Subcutaneous abdominal adipose tissue (tissue), 5 donors: ENCODE measurements around the gene NUP50.

ENCODE experiments used
- H3K27ac ChIP-seq: one replicate; pipeline ENCODE4 v1.7.0; 2013; ENCODE audit warnings: low read depth, mild to moderate bottlenecking, inconsistent platforms, low read length, moderate library complexity
- H3K27me3 ChIP-seq, 5 donors: one replicate each; pipeline ENCODE4 v1.7.0; 2013; ENCODE audit warnings: low read length in 5 of 5, inconsistent platforms in 1 of 5; ENCODE audit not compliant: control insufficient read depth in 5 of 5, insufficient read depth in 4 of 5
- H3K36me3 ChIP-seq, 5 donors: one replicate each; pipeline ENCODE4 v1.7.0; 2013; ENCODE audit warnings: low read length in 5 of 5; ENCODE audit not compliant: control insufficient read depth in 5 of 5, insufficient read depth in 5 of 5
- H3K4me1 ChIP-seq, 5 donors: one replicate each; pipeline ENCODE4 v1.7.0; 2013; ENCODE audit warnings: low read length in 5 of 5, mild to moderate bottlenecking in 3 of 5, moderate library complexity in 1 of 5; ENCODE audit not compliant: control insufficient read depth in 5 of 5, insufficient read depth in 5 of 5
- H3K4me3 ChIP-seq, 5 donors: one replicate each; pipeline ENCODE4 v1.7.0; 2013; ENCODE audit warnings: low read length in 5 of 5, low read depth in 1 of 5
- H3K9ac ChIP-seq, 5 donors: one replicate each; pipeline ENCODE4 v1.7.0; 2013; ENCODE audit warnings: low read length in 5 of 5, mild to moderate bottlenecking in 4 of 5, moderate library complexity in 3 of 5
- H3K9me3 ChIP-seq, 5 donors: one replicate each; pipeline ENCODE4 v1.7.0; 2013; ENCODE audit warnings: low read length in 5 of 5; ENCODE audit not compliant: control insufficient read depth in 5 of 5
- donor health status: healthy.
- donor health status: healthy.
- donor health status: healthy.
- donor health status: healthy.
- donor health status: healthy.

NUP50 gene

DNA sequence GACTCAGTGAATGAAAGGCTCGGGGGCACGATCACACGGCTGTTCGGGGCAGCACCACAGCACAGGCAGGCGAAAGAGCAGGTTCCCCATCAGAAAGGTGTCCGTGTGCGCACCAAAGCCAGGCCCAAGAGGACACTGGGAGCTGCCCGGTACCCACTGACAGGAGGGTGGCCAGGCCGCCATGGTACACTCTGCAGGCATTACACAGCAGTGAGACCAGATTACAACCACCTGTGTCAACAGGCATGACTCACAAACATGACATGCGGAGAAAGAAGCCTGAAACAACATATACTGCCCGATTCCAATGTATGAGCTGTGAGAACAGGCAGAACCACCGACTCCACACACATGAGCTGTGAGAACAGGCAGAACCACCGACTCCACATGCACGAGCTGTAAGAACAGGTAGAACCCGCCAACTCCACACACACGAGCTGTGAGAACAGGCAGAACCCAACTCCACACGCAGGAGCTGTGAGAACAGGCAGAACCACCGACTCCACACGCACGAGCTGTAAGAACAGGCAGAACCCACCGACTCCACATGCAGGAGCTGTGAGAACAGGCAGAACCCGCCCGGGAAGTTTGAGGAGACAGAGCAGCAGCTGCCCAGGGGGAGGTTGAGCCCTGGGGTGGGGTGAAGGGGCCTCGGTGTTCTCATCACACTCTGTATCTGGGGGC is 44.4 kb downstream of the NUP50 start:
- Histone ChIP-seq H3K9ac (no peak overlapping the region), H3K9me3 (no peaks in the 10 kb centered on the region), H3K4me1 (peaks cover 3 to 40% (median 35%) of the 10 kb centered on the region in 5 donors), H3K27me3 (peaks cover 0 to 20% (median 0%) of the 10 kb centered on the region in 5 donors), H3K27ac (no peak overlapping the region), H3K4me3 (no peak overlapping the region), H3K36me3 (peaks cover 0 to 52% (median 28%) of the 10 kb centered on the region in 5 donors)

DNA sequence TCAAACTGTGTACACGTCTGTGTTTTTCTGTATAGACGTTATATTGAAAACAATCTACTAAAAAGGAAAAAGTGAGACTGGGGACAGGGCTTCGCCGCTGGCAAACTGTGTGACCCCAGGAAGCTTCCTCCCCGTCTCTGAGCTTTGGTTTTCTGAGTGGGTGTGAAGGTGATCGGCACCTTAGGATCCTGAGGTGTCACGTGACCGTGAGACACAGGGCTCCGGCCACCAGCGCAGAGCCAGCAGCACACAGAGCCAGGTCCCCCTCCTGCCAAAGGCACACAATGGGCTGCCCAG is 44.9 kb downstream of the NUP50 start:
- Histone ChIP-seq H3K27ac (no peak overlapping the region), H3K4me3 (no peak overlapping the region)

DNA sequence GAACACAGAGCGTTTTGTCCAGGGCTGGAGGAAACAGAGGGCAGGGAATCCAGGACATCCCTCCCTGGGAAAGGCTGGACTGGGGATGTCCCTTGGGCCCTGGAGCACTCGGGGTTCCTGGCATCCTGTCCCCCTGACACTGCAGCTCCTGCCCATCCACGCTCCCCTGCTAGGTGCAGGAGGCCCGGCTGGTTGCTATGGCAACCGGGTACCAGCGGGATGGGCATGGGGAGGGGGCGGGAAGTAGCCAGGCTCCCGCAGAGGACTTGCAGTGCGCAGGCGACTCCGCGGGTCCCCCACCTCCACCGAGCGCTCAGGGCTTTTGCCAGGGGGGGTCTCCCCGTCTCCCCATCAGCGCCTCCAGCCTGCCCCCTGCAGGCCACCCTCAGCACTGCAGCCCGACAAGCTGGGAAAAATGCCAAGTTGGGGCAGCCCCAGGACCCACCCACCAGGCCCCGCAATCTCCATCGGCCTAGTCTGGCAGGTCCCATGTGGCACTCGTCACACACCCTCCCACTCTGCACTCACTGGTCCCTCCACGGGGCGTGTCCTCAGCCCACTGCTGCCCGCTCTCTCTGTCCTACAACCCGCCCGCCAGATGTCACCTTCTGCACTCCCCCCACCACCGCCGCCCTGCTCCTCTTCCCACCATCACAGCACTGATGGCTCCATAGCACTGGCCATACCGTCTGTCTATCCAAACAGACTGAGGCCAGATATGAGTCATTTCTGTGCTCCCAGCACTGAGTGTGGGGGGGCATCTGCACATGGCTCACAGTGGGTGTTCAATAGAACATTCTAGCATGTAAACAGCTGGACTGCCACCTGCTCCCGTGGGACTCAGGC is 45.5 kb downstream of the NUP50 start:
- Histone ChIP-seq H3K4me3 (no peak overlapping the region), H3K4me1 (peaks cover 3 to 47% (median 43%) of the 10 kb centered on the region in 5 donors), H3K9ac (no peak overlapping the region)

More for the DNA sequence above, 44.9 kb downstream of the NUP50 start:
- peaks cover 0 to 47% (median 25%) of the 10 kb centered on the region in 5 donors for H3K36me3 ChIP-seq
- H3K9ac ChIP-seq: no peak overlapping the region
- no peaks in the 10 kb centered on the region for H3K9me3 ChIP-seq
- peaks cover 0 to 23% (median 0%) of the 10 kb centered on the region in 5 donors for H3K27me3 ChIP-seq
- peaks cover 3 to 45% (median 40%) of the 10 kb centered on the region in 5 donors for H3K4me1 ChIP-seq

DNA sequence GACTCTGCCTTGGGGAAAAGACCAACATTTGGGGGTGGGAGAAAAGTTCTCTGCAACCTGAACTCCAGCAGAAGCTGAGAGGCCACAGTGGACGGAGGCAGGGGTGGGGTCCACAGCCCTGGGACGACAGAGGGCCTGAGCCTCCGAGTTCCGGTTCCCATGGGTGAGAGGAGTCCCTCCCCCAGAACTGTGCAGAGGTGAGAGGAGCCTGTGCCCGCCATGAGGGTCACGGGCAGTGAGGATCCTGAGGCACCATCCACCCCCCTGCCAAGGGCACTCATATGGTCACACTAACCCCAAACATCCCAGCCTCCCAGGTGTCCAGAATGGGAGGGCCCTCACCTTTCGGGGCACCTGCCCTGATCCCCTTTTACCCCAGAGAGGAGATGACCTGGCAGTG is 46.4 kb downstream of the NUP50 start:
- Histone ChIP-seq H3K4me1 (peaks cover 3 to 47% (median 43%) of the 10 kb centered on the region in 5 donors), H3K4me3 (peak overlapping the region in 1 of 5 donors; percentile 27), H3K27me3 (peaks cover 0 to 24% (median 0%) of the 10 kb centered on the region in 5 donors), H3K9ac (no peak overlapping the region), H3K36me3 (peaks cover 0 to 32% (median 9%) of the 10 kb centered on the region in 5 donors), H3K9me3 (no peaks in the 10 kb centered on the region), H3K27ac (peak overlapping the region; percentile 23)

More for the DNA sequence above, 45.5 kb downstream of the NUP50 start:
- Histone ChIP-seq H3K27me3 (peaks cover 0 to 24% (median 0%) of the 10 kb centered on the region in 5 donors), H3K27ac (peak overlapping the region; percentile 23), H3K9me3 (no peaks in the 10 kb centered on the region), H3K36me3 (peaks cover 0 to 41% (median 19%) of the 10 kb centered on the region in 5 donors)

DNA sequence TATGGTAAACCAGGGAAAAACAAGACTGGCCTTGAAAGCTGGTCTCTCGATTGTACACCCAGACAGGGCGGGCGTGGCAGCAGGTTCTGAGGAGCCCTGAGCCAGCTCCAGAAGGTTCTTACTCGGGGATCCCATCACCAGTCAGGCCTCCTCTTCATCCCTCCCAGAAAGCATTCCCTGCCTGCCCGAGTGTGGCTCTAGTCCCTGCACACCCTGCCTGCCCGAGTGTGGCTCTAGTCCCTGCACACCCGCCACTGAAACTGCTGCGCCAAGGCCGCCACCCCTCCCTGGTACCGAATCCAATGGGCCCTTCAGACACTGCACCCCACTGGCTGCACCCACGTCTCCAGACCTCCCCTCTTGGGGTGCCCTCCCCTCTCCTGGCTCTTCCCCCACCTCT is 46.9 kb downstream of the NUP50 start:
- Histone ChIP-seq H3K36me3 (peaks cover 0 to 28% (median 5%) of the 10 kb centered on the region in 5 donors), H3K9ac (no peak overlapping the region), H3K27me3 (peaks cover 0 to 24% (median 0%) of the 10 kb centered on the region in 5 donors), H3K4me3 (peak overlapping the region in 4 of 5 donors; percentile 27 to 63 (median 32)), H3K4me1 (peaks cover 3 to 47% (median 43%) of the 10 kb centered on the region in 5 donors), H3K27ac (no peak overlapping the region), H3K9me3 (no peaks in the 10 kb centered on the region)

DNA sequence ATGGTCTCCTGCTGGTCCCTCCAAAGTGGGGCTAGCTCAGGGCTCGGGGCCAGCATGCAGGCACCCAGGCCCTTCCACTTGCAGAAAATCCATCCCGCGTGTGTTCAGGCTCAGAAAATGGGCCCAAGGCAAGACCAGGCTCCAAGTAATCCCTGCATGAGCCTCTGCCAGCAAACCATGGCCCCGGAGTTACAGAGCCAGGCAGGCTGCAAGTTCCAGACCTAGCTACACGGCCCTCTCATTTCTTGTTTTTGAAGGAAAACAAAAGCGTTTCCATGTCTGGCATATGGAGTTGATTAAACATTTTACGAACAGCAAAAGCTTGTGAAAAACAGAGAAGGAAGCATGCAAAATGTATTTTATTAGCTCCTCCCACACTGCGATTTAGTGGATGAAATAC is 47.3 kb downstream of the NUP50 start:
- peak overlapping the region; percentile 23 to 63 (median 57) for H3K4me3 ChIP-seq
- H3K27me3 ChIP-seq: peaks cover 0 to 24% (median 0%) of the 10 kb centered on the region in 5 donors
- H3K9ac ChIP-seq: no peak overlapping the region
- peaks cover 0 to 24% (median 5%) of the 10 kb centered on the region in 5 donors for H3K36me3 ChIP-seq
- no peaks in the 10 kb centered on the region for H3K9me3 ChIP-seq
- H3K27ac ChIP-seq: no peak overlapping the region
- peaks cover 3 to 48% (median 43%) of the 10 kb centered on the region in 5 donors for H3K4me1 ChIP-seq

DNA sequence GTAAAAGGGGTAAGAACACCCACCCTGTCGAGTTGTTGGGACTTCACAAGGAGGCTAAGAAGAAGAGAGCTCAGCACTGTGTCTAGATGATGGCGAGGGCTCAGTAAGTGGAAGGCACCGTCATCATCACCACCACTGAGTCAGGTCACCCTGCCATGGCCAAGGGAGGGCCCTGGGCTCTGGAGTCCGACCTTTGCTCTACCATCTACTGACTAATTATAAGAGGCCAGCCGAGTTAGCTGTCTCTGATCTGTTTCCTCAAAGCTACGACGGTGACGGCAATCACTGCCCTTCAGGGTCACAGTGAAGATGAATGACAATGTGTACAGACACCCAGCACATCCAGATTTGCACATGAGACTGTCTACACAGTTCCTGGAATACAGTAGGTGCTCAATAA is 47.7 kb downstream of the NUP50 start:
- Histone ChIP-seq H3K36me3 (peaks cover 0 to 21% (median 5%) of the 10 kb centered on the region in 5 donors), H3K9ac (peak overlapping the region in 2 of 5 donors; percentile 26 to 64), H3K9me3 (no peaks in the 10 kb centered on the region), H3K4me1 (peaks cover 3 to 53% (median 45%) of the 10 kb centered on the region in 5 donors), H3K4me3 (peak overlapping the region; percentile 23 to 63 (median 57)), H3K27ac (peak overlapping the region; percentile 65), H3K27me3 (peaks cover 0 to 24% (median 0%) of the 10 kb centered on the region in 5 donors)

DNA sequence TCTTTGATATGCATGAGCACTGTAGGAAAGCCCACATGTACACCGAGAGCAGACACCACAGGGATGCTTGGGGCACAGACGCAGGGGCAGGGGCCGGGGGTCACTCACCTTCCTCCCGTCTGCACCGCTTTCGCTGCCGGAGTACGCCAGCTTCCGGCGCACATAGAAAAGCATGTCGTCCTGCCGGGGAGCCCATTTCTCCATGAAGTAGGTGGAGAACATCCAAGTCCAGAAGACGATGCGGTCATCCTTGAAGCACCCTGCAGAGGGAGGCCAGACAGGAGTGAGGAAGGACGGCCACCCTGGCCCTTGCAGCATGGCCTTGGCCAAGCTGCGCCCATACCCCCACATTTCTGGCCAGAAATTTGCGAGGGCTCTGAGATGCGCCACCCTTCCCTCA is 48.1 kb downstream of the NUP50 start:
- Histone ChIP-seq H3K27ac (peak overlapping the region; percentile 65), H3K27me3 (peaks cover 0 to 24% (median 0%) of the 10 kb centered on the region in 5 donors), H3K9me3 (no peaks in the 10 kb centered on the region), H3K4me3 (peak overlapping the region; percentile 23 to 63 (median 57)), H3K9ac (peak overlapping the region in 4 of 5 donors; percentile 13 to 64 (median 40)), H3K4me1 (peaks cover 3 to 55% (median 46%) of the 10 kb centered on the region in 5 donors), H3K36me3 (peaks cover 0 to 21% (median 5%) of the 10 kb centered on the region in 5 donors)

DNA sequence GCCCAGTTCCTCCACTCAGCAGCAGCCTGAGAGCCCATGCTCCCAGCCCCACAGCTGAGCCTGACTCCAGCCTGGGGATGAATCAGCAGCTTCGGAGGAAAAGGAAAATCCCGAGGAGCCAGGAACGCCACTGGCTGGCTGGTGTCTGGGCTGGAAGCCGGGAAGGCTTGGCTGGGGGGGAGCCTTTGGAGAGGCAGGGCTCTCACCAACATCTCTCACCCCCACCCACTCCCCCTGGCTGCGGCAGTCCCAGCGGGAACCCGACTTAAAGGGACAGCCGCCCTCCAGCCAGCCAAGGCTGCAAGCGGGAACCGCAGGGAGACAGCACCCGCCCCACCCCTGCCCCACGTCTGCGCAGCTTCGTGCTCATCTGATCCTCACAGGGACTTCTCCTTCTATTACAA is 48.6 kb downstream of the NUP50 start:
- Histone ChIP-seq H3K9me3 (no peaks in the 10 kb centered on the region), H3K36me3 (peaks cover 0 to 21% (median 5%) of the 10 kb centered on the region in 5 donors), H3K4me1 (peaks cover 3 to 55% (median 46%) of the 10 kb centered on the region in 5 donors), H3K4me3 (peak overlapping the region; percentile 54 to 63 (median 57)), H3K27ac (peak overlapping the region; percentile 65), H3K9ac (peak overlapping the region in 4 of 5 donors; percentile 13 to 64 (median 38)), H3K27me3 (peaks cover 0 to 24% (median 0%) of the 10 kb centered on the region in 5 donors)
